CD4-positive, alpha-beta T cell treated with Interleukin-2 at 100 ng/mL for 4 hours (primary cell): ENCODE results near the gene CNOT6L.
"Not testable (repeated sequence)": the region's sequence is repeated elsewhere in the genome, so short reads cannot be mapped to it uniquely, and the experiment has no call there.

ENCODE experiments used
- DNase-seq: peaks from one replicate; pipeline ENCODE4 v3.0.0-alpha.2; 2020; ENCODE audit warnings: low spot score

Gene CNOT6L

GRCh38 chr4:77818602-77819403, at the start of gene CNOT6L:
Gene CNOT6L (minus strand): TSS chr4:77819368. CDS start chr4:77819308, 60 bp downstream.
- peak; percentile 85 for DNase-seq

GRCh38 chr4:77865259-77865658, 46.1 kb upstream of the CNOT6L start:
- DNase-seq, result no peak

GRCh38 chr4:77863341-77863740, 44.2 kb upstream of the CNOT6L start:
- DNase-seq, result not testable (repeated sequence)

GRCh38 chr4:77862478-77863216, 43.5 kb upstream of the CNOT6L start, which contains the start of gene MRPL1:
Gene MRPL1 (plus strand): TSS chr4:77862830. CDS start chr4:77862849, 19 bp downstream.
- peak; percentile 95 for DNase-seq

- no peak for DNase-seq
Observed at GRCh38 chr4:77861495-77861894, 42.3 kb upstream of the CNOT6L start.

GRCh38 chr4:77859256-77859655, 40.1 kb upstream of the CNOT6L start:
- no peak for DNase-seq

- DNase-seq, result no peak
Observed at GRCh38 chr4:77856152-77856551, 37.0 kb upstream of the CNOT6L start.

- peak; percentile 62 for DNase-seq
Observed at GRCh38 chr4:77854431-77855111, 35.4 kb upstream of the CNOT6L start.

- peak; percentile 77 for DNase-seq
Observed at GRCh38 chr4:77852892-77853495, 33.8 kb upstream of the CNOT6L start.

- DNase-seq, result no peak
Observed at GRCh38 chr4:77849278-77849965, 30.3 kb upstream of the CNOT6L start.

- no peak for DNase-seq
Observed at GRCh38 chr4:77848508-77848907, 29.3 kb upstream of the CNOT6L start.

GRCh38 chr4:77845929-77846328, 26.8 kb upstream of the CNOT6L start:
- DNase-seq, result no peak

GRCh38 chr4:77845400-77845799, 26.2 kb upstream of the CNOT6L start:
- no peak for DNase-seq

GRCh38 chr4:77844363-77844762, 25.2 kb upstream of the CNOT6L start:
- no peak for DNase-seq

- no peak for DNase-seq
Observed at GRCh38 chr4:77843628-77844027, 24.5 kb upstream of the CNOT6L start.

- DNase-seq, result no peak
Observed at GRCh38 chr4:77834403-77834802, 15.2 kb upstream of the CNOT6L start.

- no peak for DNase-seq
Observed at GRCh38 chr4:77833126-77833724, 14.1 kb upstream of the CNOT6L start.

GRCh38 chr4:77827343-77827742, 8.2 kb upstream of the CNOT6L start:
- peak; percentile 35 for DNase-seq

- no peak for DNase-seq
Observed at GRCh38 chr4:77826275-77826674, 7.1 kb upstream of the CNOT6L start.

- peak; percentile 81 for DNase-seq
Observed at GRCh38 chr4:77821775-77822174, 2.6 kb upstream of the CNOT6L start.
